ENCODE data around the gene CLMN. TPM values are rescaled to one million over a fixed set of nuclear protein-coding genes. Genes with fewer than 3 reads are reported as not detected.

Gene CLMN
- total and polyA plus RNA-seq, 2 experiments from 2014 or later: 3.2 to 5.7 TPM

GRCh38 chr14:95193081-95193480 lies 126.6 kb downstream of the CLMN start:
- H3K4me1 ChIP-seq (ENCODE audit: insufficient read depth): peaks cover 9% of the 10 kb centered on the region; the same call in 1 of the 2 replicates
- TF ChIP-seq STAT1 (IDR thresholded peaks at IDR 0.05; ENCODE audit: unreplicated experiment): no peak
- TF ChIP-seq ZNF331 (CRISPR knock-in tag; IDR thresholded peaks at IDR 0.05; ENCODE audit: low read depth): no peak
- no peak for TF ChIP-seq ZNF462 (CRISPR knock-in tag; IDR thresholded peaks at IDR 0.05)
- no peak for TF ChIP-seq EZH2phosphoT487 (IDR thresholded peaks at IDR 0.05; ENCODE audit: unreplicated experiment)
- TF ChIP-seq CREB1 (CRISPR knock-in tag; IDR thresholded peaks at IDR 0.05; ENCODE audit: low read depth): no peak
- TF ChIP-seq REST (IDR thresholded peaks at IDR 0.05; ENCODE audit: unreplicated experiment): no peak
- TF ChIP-seq ETS1 (IDR thresholded peaks at IDR 0.05): no peak
- TF ChIP-seq, protein P1, sequence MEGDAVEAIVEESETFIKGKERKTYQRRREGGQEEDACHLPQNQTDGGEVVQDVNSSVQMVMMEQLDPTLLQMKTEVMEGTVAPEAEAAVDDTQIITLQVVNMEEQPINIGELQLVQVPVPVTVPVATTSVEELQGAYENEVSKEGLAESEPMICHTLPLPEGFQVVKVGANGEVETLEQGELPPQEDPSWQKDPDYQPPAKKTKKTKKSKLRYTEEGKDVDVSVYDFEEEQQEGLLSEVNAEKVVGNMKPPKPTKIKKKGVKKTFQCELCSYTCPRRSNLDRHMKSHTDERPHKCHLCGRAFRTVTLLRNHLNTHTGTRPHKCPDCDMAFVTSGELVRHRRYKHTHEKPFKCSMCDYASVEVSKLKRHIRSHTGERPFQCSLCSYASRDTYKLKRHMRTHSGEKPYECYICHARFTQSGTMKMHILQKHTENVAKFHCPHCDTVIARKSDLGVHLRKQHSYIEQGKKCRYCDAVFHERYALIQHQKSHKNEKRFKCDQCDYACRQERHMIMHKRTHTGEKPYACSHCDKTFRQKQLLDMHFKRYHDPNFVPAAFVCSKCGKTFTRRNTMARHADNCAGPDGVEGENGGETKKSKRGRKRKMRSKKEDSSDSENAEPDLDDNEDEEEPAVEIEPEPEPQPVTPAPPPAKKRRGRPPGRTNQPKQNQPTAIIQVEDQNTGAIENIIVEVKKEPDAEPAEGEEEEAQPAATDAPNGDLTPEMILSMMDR (conservative IDR thresholded peaks at IDR 0.05; ENCODE audit: low read depth in 2 of 2): no peak
- TF ChIP-seq ZNF114 (CRISPR knock-in tag; IDR thresholded peaks at IDR 0.05): no peak
- TF ChIP-seq JUNB (IDR thresholded peaks at IDR 0.05; ENCODE audit: unreplicated experiment): no peak
- no peak for TF ChIP-seq EZH2 (IDR thresholded peaks at IDR 0.05; ENCODE audit: low read depth, unreplicated experiment)
- no peak for TF ChIP-seq NANOG (IDR thresholded peaks at IDR 0.05; ENCODE audit: borderline replicate concordance)
- no peak for TF ChIP-seq POLR2AphosphoS5 (IDR thresholded peaks at IDR 0.05; ENCODE audit: low read depth)
- H3K79me2 ChIP-seq (replicated peaks; ENCODE audit: insufficient read depth): no peaks in the 10 kb centered on the region
- H4K20me1 ChIP-seq (replicated peaks; ENCODE audit: insufficient read depth): no peaks in the 10 kb centered on the region
- no peaks in the 10 kb centered on the region for H3F3A ChIP-seq (replicated peaks; ENCODE audit: low read depth)
- no peaks in the 10 kb centered on the region; the same call in 1 of the 2 replicates for H3K9me2 ChIP-seq (ENCODE audit: insufficient read depth)
- Mint-ChIP-seq H3K27ac (no peak overlapping the region), H3K9me3 (peaks cover 8% of the 10 kb centered on the region; the same call in 2 of the 3 replicates), H3K4me1 (peaks cover 24% of the 10 kb centered on the region), H3K4me3 (no peak overlapping the region), H3K36me3 (ENCODE audit: low read depth) (peaks cover 2% of the 10 kb centered on the region; the same call in 2 of the 3 replicates), H3K27me3 (ENCODE audit: insufficient read depth, low read depth, poor library complexity) (peaks cover 11% of the 10 kb centered on the region)
- H3K4me2 ChIP-seq: no peak overlapping the region
- H2AFZ ChIP-seq: no peak overlapping the region
- ATAC-seq: no peak
- no peak overlapping the region for H3K4me3 ChIP-seq
- DNase-seq (ENCODE audit: low spot score): no peak
- peaks cover 3% of the 10 kb centered on the region; the same call in 1 of the 2 replicates for H3K36me3 ChIP-seq (ENCODE audit: insufficient read depth)
- no peaks in the 10 kb centered on the region for H3K27me3 ChIP-seq (ENCODE audit: insufficient read depth)
- no peak overlapping the region for H3K27ac ChIP-seq (ENCODE audit: low read depth)
